Heart left ventricle (tissue), 16 donors: Measurements from ENCODE around the gene KRTAP12-4. TPM values are rescaled to one million over a fixed set of nuclear protein-coding genes. Genes with fewer than 3 reads are reported as not detected.

Experiments
- ATAC-seq, 4 donors: fragments of 200-7000 bp; cut with Tn5 transposase; one replicate each; pipeline ENCODE4 v1.9.1; 2020 to 2022; ENCODE audit warnings: moderate library complexity in 4 of 4, mild to moderate bottlenecking in 3 of 4, moderate number of reproducible peaks in 1 of 4
- DNase-seq, 5 donors: peaks; one replicate each; pipeline ENCODE4 v3.0.0-alpha.2; 2020
- H3K27ac ChIP-seq, 12 donors: fragments of 200-600 bp; sonication (generic) in 4 of 12; one replicate each; pipeline versions ENCODE4 v1.5.0 to v1.8.0; 2016 to 2022; ENCODE audit warnings: mild to moderate bottlenecking in 2 of 12
- H3K27me3 ChIP-seq, 9 donors: fragments of 200-600 bp; sonication (generic) in 2 of 9; one replicate each; pipeline versions ENCODE4 v1.5.1 to v1.8.0; 2016 to 2022; ENCODE audit warnings: mild to moderate bottlenecking in 3 of 9
- H3K36me3 ChIP-seq, 9 donors: fragments of 200-600 bp; sonication (generic) in 2 of 9; one replicate each; pipeline versions ENCODE4 v1.5.0 to v1.8.0; 2018 to 2022; ENCODE audit warnings: mild to moderate bottlenecking in 2 of 9
- H3K4me1 ChIP-seq, 12 donors: fragments of 200-600 bp; sonication (generic) in 4 of 12; one replicate each; pipeline versions ENCODE4 v1.5.0 to v1.8.0; 2016 to 2022; ENCODE audit warnings: mild to moderate bottlenecking in 3 of 12
- H3K4me3 ChIP-seq, 12 donors: fragments of 200-600 bp; sonication (generic) in 4 of 12; one replicate each; pipeline versions ENCODE4 v1.5.0 to v1.8.0; 2017 to 2022; ENCODE audit warnings: mild to moderate bottlenecking in 9 of 12, moderate library complexity in 4 of 12
- H3K9me3 ChIP-seq, 12 donors: fragments of 200-600 bp; sonication (generic) in 4 of 12; one replicate each; pipeline versions ENCODE4 v1.5.0 to v1.8.0; 2016 to 2022; ENCODE audit warnings: mild to moderate bottlenecking in 1 of 12
- CTCF ChIP-seq, 12 donors: fragments of 200-600 bp; sonication (generic) in 4 of 12; IDR thresholded peaks; one replicate each; pipeline versions ENCODE4 v1.5.0 to v1.8.0; 2018 to 2022; ENCODE audit warnings: antibody characterized with exemption in 12 of 12, mild to moderate bottlenecking in 5 of 12
- POLR2A ChIP-seq, 2 donors: fragments of 450-650 bp; IDR thresholded peaks; one replicate each; pipeline ENCODE4 v1.6.1; 2017; ENCODE audit warnings: antibody characterized with exemption in 2 of 2, mild to moderate bottlenecking in 2 of 2, moderate library complexity in 2 of 2
- WGBS, 4 donors: extraction: QIAGEN DNeasy Blood & Tissue Kit in 2 of 4; methylation state at CpG; one replicate each; pipeline versions ENCODE4 v1.1.5 to v1.1.7; 2013 to 2018; 5-methylcytosine and 5-hydroxymethylcytosine counted together
- intact Hi-C, 10 donors: fragments of 100-400 bp; cut with DNase I; formaldehyde crosslinking; loops; one replicate each; pipeline versions ENCODE4 v1.11.1 to v1.14.2; 2022
- polyA plus RNA-seq, 2 donors: library from polyadenylated mRNA; stranded (reverse); fragments of 200-250 nt; gene quantifications; one replicate each; pipeline ENCODE4 v1.2.3, GENCODE V29; 2013
- total RNA-seq, 9 donors: library from RNA; depleted of rRNA in 2 of 9; stranded (reverse); fragments of >200 nt in 2 of 9; fragmentation: NEBNext Ultra II Directional in 3 of 9; extraction: Animal tissue kit (Norgen Biotek cat#: 25700) in 3 of 9; gene quantifications; one replicate each; pipeline versions ENCODE4 v1.1.0 to v1.2.4, GENCODE V29; 2016 to 2023
- donor health status: ischemic (EF 13 %, LVEDD 7.1; RV severe dilation, severe dysfunction).
- donor health status: healthy with polysubstance abuse.
- donor health status: DM: no; HTN: yes; CAD: no.
- donor health status: DM: no; HTN: no; CAD: no.
- donor health status: ischemic (EF 25% LVEDD 6.9; RV normal size, moderate dysfunction).
- donor health status: ischemic (EF 25% LVEDD 5.7; RV mildly dilated, moderate dysfunction).
- donor health status: healthy.
- donor health status: DM: yes; HTN: yes; CAD: no.
- donor health status: ischemic (EF 35%, LVEDD 5.7; RV mildly dilated, moderate dysfunction).
- donor health status: nonischemic (EF 11% LVEDD 7.7; RV severe dilation, severe dysfunction).
- donor health status: DM: yes; HTN: yes; CAD: no.
- donor health status: PGD.
- donor health status: ischemic (EF 29% LVEDD 5.4; RV normal size, mild dysfunction).
- donor health status: nonischemic (EF 23%, LVEDD 6.1; RV moderate dilation, normal function).

Gene KRTAP12-4
- total and polyA plus RNA-seq, 11 donors, result not detected

- ATAC-seq, result peak in 2 of 4 donors; percentile 26 to 29
- H3K27ac ChIP-seq, result no peak within 1 kb of the TSS
- H3K36me3 ChIP-seq, result no peaks in the 10 kb centered on the region
- 44 to 58% (median 53%) methylated on average over 13 to 21 of the region's 21 CpGs for WGBS, 4 donors
- H3K27me3 ChIP-seq, result peaks cover 0 to 21% (median 0%) of the 10 kb centered on the region in 9 donors
- H3K4me3 ChIP-seq, result no peak within 1 kb of the TSS
- intact Hi-C loops, result no loop called here
- DNase-seq, result no peak
- TF ChIP-seq POLR2A (IDR thresholded peaks at IDR 0.05) (no peak), CTCF (IDR thresholded peaks at IDR 0.05) (no peak)
- peaks cover 0 to 24% (median 6%) of the 10 kb centered on the region in 12 donors for H3K9me3 ChIP-seq
- no peaks in the 10 kb centered on the region for H3K4me1 ChIP-seq
Measured at GRCh38 chr21:44637018-44637850, 17.2 kb downstream of the KRTAP12-4 start, which contains the start of gene KRTAP10-10. TSS of gene KRTAP10-10 (plus strand) at chr21:44637356. CDS start at chr21:44637418, 62 bp downstream.

GRCh38 chr21:44636209-44637017 is 18.0 kb downstream of the KRTAP12-4 start:
- TF ChIP-seq POLR2A (IDR thresholded peaks at IDR 0.05) (no peak), CTCF (IDR thresholded peaks at IDR 0.05) (no peak)
- H3K9me3 ChIP-seq, result peaks cover 0 to 32% (median 13%) of the 10 kb centered on the region in 12 donors
- H3K4me1 ChIP-seq, result no peaks in the 10 kb centered on the region
- DNase-seq (no peak), ATAC-seq (peak in 2 of 4 donors; percentile 10 to 27)
- no peak overlapping the region for H3K4me3 ChIP-seq
- H3K36me3 ChIP-seq, result no peaks in the 10 kb centered on the region
- intact Hi-C loops, result no loop called here
- peaks cover 0 to 21% (median 0%) of the 10 kb centered on the region in 9 donors for H3K27me3 ChIP-seq
- 76 to 86% (median 83%) methylated on average over 15 of the region's 15 CpGs for WGBS, 4 donors
- no peak overlapping the region for H3K27ac ChIP-seq

GRCh38 chr21:44632067-44632466 is 22.4 kb downstream of the KRTAP12-4 start:
- ATAC-seq (no peak), DNase-seq (no peak)
- Histone ChIP-seq H3K4me3 (no peak overlapping the region), H3K27me3 (peaks cover 0 to 27% (median 0%) of the 10 kb centered on the region in 9 donors), H3K9me3 (peaks cover 0 to 36% (median 21%) of the 10 kb centered on the region in 12 donors), H3K36me3 (no peaks in the 10 kb centered on the region), H3K27ac (no peak overlapping the region), H3K4me1 (peaks cover 0 to 14% (median 0%) of the 10 kb centered on the region in 12 donors)
- intact Hi-C loops, result no loop called here
- TF ChIP-seq CTCF (IDR thresholded peaks at IDR 0.05) (no peak), POLR2A (IDR thresholded peaks at IDR 0.05) (no peak)
- 89 to 95% (median 93%) methylated on average over 1 of the region's 1 CpG for WGBS, 4 donors

GRCh38 chr21:44630440-44630839 is 24.0 kb downstream of the KRTAP12-4 start:
- DNase-seq (no peak), ATAC-seq (no peak)
- intact Hi-C loops, result no loop called here
- H3K36me3 ChIP-seq, result no peaks in the 10 kb centered on the region
- H3K9me3 ChIP-seq, result peaks cover 0 to 36% (median 21%) of the 10 kb centered on the region in 12 donors
- TF ChIP-seq CTCF (IDR thresholded peaks at IDR 0.05) (no peak), POLR2A (IDR thresholded peaks at IDR 0.05) (no peak)
- peaks cover 0 to 28% (median 0%) of the 10 kb centered on the region in 12 donors for H3K4me1 ChIP-seq
- 59 to 78% (median 70%) methylated on average over 2 of the region's 2 CpGs for WGBS, 4 donors
- no peak overlapping the region for H3K27ac ChIP-seq
- H3K27me3 ChIP-seq, result peaks cover 0 to 26% (median 0%) of the 10 kb centered on the region in 9 donors
- H3K4me3 ChIP-seq, result no peak overlapping the region
